A673 (cell line): ENCODE measurements around the gene PPP1R26. TPM values are rescaled to one million over a fixed set of nuclear protein-coding genes. Genes with fewer than 3 reads are reported as not detected.

ENCODE experiments used
- BruUV-seq: library from RNA; stranded (reverse); fragments of 400-500 nt; replicated peaks from 2 replicates; lab custom pipeline; 2021; lab: Mats Ljungman, UMichigan
- CTCF ChIA-PET: fragments of 300-600 bp; sonication (Branson Sonifier 250); formaldehyde crosslinking; loops from one replicate; lab custom pipeline; 2022; ENCODE audit warnings: antibody characterized with exemption; lab: Charles Lee
- POLR2A ChIA-PET: fragments of 300-600 bp; sonication (Branson Sonifier 250); formaldehyde crosslinking; loops from one replicate; lab custom pipeline; 2022; ENCODE audit warnings: antibody characterized with exemption; ENCODE audit not compliant: low non-redundant PET; lab: Charles Lee
- DNase-seq: peaks from one replicate; pipeline ENCODE4 v3.0.0-alpha.2; 2015; ENCODE audit warnings: low spot score
- H3K27ac ChIP-seq: fragments of 200-600 bp; sonication (generic); 2 replicates; pipeline ENCODE4 v1.5.1; 2016; ENCODE audit warnings: mixed run types, low read depth, mild to moderate bottlenecking, mixed read lengths, antibody characterized with exemption, low read length; ENCODE audit not compliant: poor library complexity, severe bottlenecking
- H3K27me3 ChIP-seq: fragments of 200-600 bp; sonication (generic); replicated peaks from 2 replicates; pipeline ENCODE4 v1.6.1; 2017; ENCODE audit warnings: mixed run types, low read depth, mild to moderate bottlenecking, mixed read lengths, antibody characterized with exemption, low read length; ENCODE audit not compliant: insufficient read depth, poor library complexity
- H3K36me3 ChIP-seq: fragments of 200-600 bp; sonication (generic); 2 replicates; pipeline ENCODE4 v1.6.1; 2016; ENCODE audit warnings: mixed run types, mild to moderate bottlenecking, mixed read lengths, antibody characterized with exemption, low read length; ENCODE audit not compliant: insufficient read depth, poor library complexity, severe bottlenecking
- H3K4me1 ChIP-seq: fragments of 200-600 bp; sonication (generic); 2 replicates; pipeline ENCODE4 v1.6.1; 2017; ENCODE audit warnings: mixed run types, mild to moderate bottlenecking, mixed read lengths, antibody characterized with exemption, low read length; ENCODE audit not compliant: insufficient read depth, poor library complexity, severe bottlenecking
- H3K4me3 ChIP-seq: fragments of 200-600 bp; sonication (generic); 2 replicates; pipeline ENCODE4 v1.5.1; 2016; ENCODE audit warnings: low read depth, mixed run types, mild to moderate bottlenecking, mixed read lengths, low read length; ENCODE audit not compliant: poor library complexity, severe bottlenecking
- H3K9me3 ChIP-seq: fragments of 200-600 bp; sonication (generic); 2 replicates; pipeline ENCODE4 v1.6.1; 2016; ENCODE audit warnings: mixed run types, low read depth, mild to moderate bottlenecking, mixed read lengths, antibody characterized with exemption, low read length; ENCODE audit not compliant: poor library complexity, severe bottlenecking
- CTCF ChIP-seq: fragments of 300-800, 200-600 bp; sonication (generic); conservative IDR thresholded peaks from 2 replicates; pipeline ENCODE4 v1.5.1; 2017; ENCODE audit warnings: low read depth, mild to moderate bottlenecking, antibody characterized with exemption, low read length, moderate library complexity, mixed read lengths
- EZH2 ChIP-seq: fragments of 200-600 bp; sonication (generic); IDR thresholded peaks from 2 replicates; pipeline ENCODE4 v1.6.1; 2017; ENCODE audit warnings: borderline replicate concordance, low read depth, mild to moderate bottlenecking, mixed read lengths, antibody characterized with exemption, low read length; ENCODE audit not compliant: poor library complexity, severe bottlenecking
- intact Hi-C: fragments of 100-400 bp; cut with micrococcal nuclease; formaldehyde crosslinking; loops from one replicate; pipeline ENCODE4 v1.10.0; 2022; ENCODE audit not compliant: unreplicated experiment
- total RNA-seq: library from RNA; stranded (reverse); gene quantifications from 2 replicates; pipeline ENCODE4 v1.2.3, GENCODE V29; 2021

The PPP1R26 gene
- total RNA-seq, 1 experiment from 2014 or later = 7.4 TPM

GRCh38 chr9:135499326-135500070, 19.9 kb downstream of the PPP1R26 start:
- CTCF ChIA-PET = no interaction called here
- Histone ChIP-seq H3K36me3 (peaks cover 29% of the 10 kb centered on the region), H3K27ac (peak overlapping the region; percentile 94), H3K9me3 (no peaks in the 10 kb centered on the region), H3K27me3 (no peaks in the 10 kb centered on the region), H3K4me3 (peak overlapping the region; percentile 100), H3K4me1 (peaks cover 12% of the 10 kb centered on the region)
- BruUV-seq = no TSS peak
- peak; percentile 94 for DNase-seq
- intact Hi-C loops = no loop called here
- TF ChIP-seq CTCF (no peak), EZH2 (no peak)
- POLR2A ChIA-PET = no interaction called here

GRCh38 chr9:135500071-135500524, 20.5 kb downstream of the PPP1R26 start:
- POLR2A ChIA-PET = no interaction called here
- intact Hi-C loops = no loop called here
- Histone ChIP-seq H3K9me3 (no peaks in the 10 kb centered on the region), H3K27me3 (no peaks in the 10 kb centered on the region), H3K4me1 (peaks cover 12% of the 10 kb centered on the region), H3K36me3 (peaks cover 34% of the 10 kb centered on the region), H3K4me3 (peak overlapping the region; percentile 100), H3K27ac (peak overlapping the region; percentile 94)
- BruUV-seq = no TSS peak
- CTCF ChIA-PET = no interaction called here
- no peak for DNase-seq
- TF ChIP-seq EZH2 = no peak
- no peak for TF ChIP-seq CTCF

- TF ChIP-seq CTCF (peak; percentile 88), EZH2 (no peak)
- intact Hi-C loops = no loop called here
- H3K4me3 ChIP-seq = peak within 1 kb of the TSS; percentile 100
- H3K27me3 ChIP-seq = no peaks in the 10 kb centered on the region
- H3K9me3 ChIP-seq = no peaks in the 10 kb centered on the region
- POLR2A ChIA-PET = no interaction called here
- DNase-seq = peak; percentile 93
- peaks cover 37% of the 10 kb centered on the region for H3K36me3 ChIP-seq
- H3K4me1 ChIP-seq = peaks cover 12% of the 10 kb centered on the region
- no TSS peak for BruUV-seq
- H3K27ac ChIP-seq = peak within 1 kb of the TSS; percentile 94
- CTCF ChIA-PET = no interaction called here
Measured at GRCh38 chr9:135500525-135501260, 21.1 kb downstream of the PPP1R26 start, which contains the start of gene MRPS2. MRPS2 (plus strand) TSS chr9:135500682; CDS start chr9:135500711, 29 bp downstream.
